NCI-H1417 (cell line): ENCODE data around the gene ZSCAN2.
"Not testable (repeated sequence)": the region's sequence is repeated elsewhere in the genome, so short reads cannot be mapped to it uniquely, and the experiment has no call there.

Source experiments
- DNase-seq, 3 experiments: peaks; one replicate each; lab custom pipeline; 2025; lab: John Stamatoyannopoulos, UW

ZSCAN2 gene

GRCh38 chr15:84600687-84601554 is at the start of gene ZSCAN2:
TSS of gene ZSCAN2 (plus strand) at chr15:84601009. CDS start at chr15:84603928, 2,919 bp downstream.
- DNase-seq: peak; percentile 87 to 98 (median 98)

DNA sequence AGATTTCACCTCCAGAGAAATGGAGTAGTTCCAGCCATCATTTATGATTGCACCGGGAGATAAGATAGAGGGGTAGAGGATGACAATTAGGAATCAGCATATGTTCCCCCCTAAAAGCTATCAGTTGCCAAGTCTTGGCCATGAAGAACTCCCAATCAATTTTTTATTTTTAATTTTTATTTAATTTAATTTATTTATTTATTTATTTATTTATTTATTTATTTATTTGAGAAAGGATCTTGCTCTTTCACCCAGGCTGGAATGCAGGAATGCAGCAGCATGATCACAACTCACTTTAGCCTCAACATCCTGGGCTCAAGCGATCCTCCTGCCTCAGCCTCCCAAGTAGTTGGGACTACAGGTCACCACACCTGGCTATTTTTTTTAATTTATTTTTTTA is 49.2 kb upstream of the ZSCAN2 start:
- DNase-seq: not testable (repeated sequence)

GRCh38 chr15:84552896-84553295 is 47.9 kb upstream of the ZSCAN2 start:
- DNase-seq: no peak

DNA sequence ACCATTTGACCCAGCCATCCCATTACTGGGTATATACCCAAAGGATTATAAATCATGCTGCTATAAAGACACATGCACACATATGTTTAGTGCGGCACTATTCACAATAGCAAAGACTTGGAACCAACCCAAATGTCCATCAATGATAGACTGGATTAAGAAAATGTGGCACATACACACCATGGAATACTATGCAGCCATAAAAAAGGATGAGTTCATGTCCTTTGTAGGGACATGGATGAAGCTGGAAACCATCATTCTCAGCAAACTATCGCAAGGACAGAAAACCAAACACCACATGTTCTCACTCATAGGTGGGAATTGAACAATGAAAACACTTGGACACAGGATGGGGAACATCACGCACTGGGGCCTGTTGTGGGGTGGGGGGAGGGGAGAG is 44.1 kb upstream of the ZSCAN2 start:
- DNase-seq: not testable (repeated sequence)

GRCh38 chr15:84568021-84568420 is 32.8 kb upstream of the ZSCAN2 start:
- not testable (repeated sequence) for DNase-seq

- DNase-seq: peak in 1 of 3 experiments; percentile 60
Measured at GRCh38 chr15:84570164-84570735, 30.6 kb upstream of the ZSCAN2 start.

GRCh38 chr15:84572231-84572630 is 28.6 kb upstream of the ZSCAN2 start:
- DNase-seq: no peak

DNA sequence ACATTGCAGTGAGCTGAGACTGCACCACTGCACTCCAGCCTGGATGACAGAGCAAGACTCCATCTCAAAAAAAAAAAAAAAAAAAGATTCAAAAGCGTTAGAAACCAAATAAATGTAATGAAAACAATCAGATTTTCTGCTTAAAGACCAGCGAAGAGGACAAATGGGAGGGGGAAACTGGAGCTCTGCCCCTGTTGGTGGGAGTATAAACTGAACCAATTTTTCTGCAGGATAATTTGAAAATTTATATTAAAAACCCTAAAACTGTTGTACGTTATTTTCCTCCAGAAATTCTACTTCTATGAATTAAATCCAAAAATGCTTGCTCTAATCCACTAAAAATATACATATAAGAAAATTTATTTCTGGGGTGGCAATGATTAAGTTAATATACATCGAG is 25.3 kb upstream of the ZSCAN2 start:
- DNase-seq: no peak

DNA sequence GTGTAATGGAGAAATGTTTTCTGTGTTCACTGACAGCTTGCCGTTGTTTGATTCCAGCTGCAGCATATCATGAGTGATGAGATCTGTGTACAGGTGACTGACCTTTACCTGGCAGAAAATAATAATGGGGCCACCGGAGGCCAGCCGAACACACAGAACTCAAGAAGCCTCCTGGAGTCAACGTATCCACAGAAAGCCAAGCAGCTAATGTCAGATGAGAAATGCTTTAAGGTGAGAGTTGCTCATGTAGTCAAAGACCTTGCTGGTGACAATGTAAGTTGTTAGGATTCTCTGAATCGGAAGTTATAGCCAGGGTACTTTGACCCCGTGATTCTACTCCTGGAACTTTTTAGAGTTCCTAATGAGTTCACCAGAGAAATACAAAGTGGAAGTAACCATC is 22.9 kb upstream of the ZSCAN2 start:
- peak in 1 of 3 experiments; percentile 18 for DNase-seq

GRCh38 chr15:84579261-84579721 is 21.5 kb upstream of the ZSCAN2 start:
- peak in 1 of 3 experiments; percentile 21 for DNase-seq

GRCh38 chr15:84581676-84582428 is 19.0 kb upstream of the ZSCAN2 start:
- DNase-seq: not testable (repeated sequence)

GRCh38 chr15:84582583-84583157 is 18.1 kb upstream of the ZSCAN2 start:
- DNase-seq: no peak

DNA sequence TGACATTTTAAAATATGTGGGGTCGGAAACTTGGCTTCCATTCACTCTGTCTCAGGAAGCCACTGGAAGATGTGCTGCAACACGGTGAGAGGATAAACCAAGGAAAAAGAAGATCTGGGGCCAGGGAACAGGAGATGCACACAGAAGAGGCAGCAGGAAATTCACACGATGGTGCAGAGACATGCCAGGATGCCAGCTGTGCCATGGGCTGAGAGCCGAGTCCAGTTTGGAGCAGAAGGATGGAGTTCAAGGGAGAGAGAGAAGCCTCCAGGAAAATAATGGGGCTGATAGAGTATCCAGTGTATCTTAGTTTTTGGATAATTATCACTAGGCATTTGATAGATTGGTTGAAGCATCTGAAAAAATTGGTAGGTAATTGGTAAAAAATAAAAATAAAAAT is 16.9 kb upstream of the ZSCAN2 start:
- DNase-seq: not testable (repeated sequence)

DNA sequence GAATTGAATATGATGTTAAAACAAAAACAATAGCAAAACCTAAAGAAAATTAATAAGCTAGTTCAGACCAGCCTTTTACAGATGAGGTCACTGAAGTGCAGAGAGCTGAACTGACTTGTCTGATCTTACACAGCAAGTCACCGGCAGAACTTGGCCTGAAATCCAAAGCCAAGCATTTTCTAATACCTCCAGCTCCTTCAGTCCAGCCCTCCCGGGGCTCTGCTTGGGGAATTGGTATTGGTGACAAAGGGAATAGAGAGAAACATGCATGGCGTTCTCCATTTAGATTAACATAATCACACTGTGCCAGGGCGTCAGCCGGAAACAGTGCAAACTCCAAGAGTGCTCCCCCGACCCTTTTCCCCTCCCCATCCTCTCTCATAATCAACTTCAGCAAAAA is 14.1 kb upstream of the ZSCAN2 start:
- DNase-seq: no peak

GRCh38 chr15:84588053-84588874 is 12.5 kb upstream of the ZSCAN2 start:
- DNase-seq: peak; percentile 75 to 94 (median 86)

DNA sequence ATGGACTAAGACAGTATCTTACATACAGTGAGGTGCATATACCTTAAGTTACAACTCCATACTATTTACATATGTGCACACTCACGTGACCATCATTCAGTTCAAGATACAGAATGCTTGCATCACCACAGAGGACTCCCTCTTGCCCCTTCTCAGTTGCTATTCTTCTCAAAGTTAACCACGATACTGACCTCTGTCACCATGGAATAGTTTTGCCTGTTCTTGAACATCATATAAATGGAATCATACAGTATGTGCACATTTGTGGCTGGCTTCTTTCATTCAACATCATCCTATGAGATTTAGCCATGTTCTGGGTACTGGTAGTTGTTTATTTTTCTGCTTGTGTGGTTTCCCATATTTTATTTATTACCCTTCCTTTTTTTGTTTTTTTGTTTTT is 10.4 kb upstream of the ZSCAN2 start:
- no peak for DNase-seq

DNA sequence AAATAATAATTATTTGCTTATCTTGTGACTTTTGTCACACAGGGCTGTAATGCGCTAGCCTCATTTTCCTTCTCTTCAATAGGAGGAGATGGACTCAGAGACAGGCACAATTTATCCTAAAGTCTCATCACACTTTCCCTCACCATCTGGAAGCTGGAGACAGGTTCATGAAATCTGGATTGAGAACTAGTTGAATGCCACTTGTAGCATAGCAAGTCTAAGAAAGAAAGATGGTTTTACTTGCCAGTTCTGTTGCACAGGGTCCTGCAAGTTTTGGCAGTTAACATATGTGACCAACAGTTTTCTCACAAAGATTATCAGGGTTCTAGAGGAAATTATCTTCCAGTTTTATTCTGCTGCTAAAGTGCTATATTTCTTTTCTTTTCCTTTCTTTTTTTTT is 9.0 kb upstream of the ZSCAN2 start:
- no peak for DNase-seq

GRCh38 chr15:84594617-84595290 is 6.1 kb upstream of the ZSCAN2 start:
- DNase-seq: no peak

DNA sequence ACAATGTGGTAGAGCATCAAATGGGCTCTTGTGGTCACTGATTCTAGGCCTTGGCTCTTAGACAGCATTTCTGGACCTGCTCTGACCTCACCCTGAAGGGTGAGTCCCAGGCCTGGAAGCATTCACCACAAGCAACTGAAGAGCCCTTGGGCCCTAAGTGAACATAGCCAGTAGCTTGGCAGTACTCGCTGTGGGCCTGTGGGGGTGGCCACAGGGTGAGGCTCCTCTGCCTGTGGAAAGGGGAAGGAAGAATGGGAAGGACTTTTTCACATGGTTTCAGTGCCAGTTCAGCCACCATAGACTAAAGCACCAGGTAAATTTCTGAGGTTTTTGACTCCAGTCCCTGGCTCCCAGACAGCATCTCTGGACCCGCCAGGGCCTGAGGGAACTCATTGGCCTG is 5.1 kb upstream of the ZSCAN2 start:
- no peak for DNase-seq

GRCh38 chr15:84597296-84597695 is 3.5 kb upstream of the ZSCAN2 start:
- no peak for DNase-seq

DNA sequence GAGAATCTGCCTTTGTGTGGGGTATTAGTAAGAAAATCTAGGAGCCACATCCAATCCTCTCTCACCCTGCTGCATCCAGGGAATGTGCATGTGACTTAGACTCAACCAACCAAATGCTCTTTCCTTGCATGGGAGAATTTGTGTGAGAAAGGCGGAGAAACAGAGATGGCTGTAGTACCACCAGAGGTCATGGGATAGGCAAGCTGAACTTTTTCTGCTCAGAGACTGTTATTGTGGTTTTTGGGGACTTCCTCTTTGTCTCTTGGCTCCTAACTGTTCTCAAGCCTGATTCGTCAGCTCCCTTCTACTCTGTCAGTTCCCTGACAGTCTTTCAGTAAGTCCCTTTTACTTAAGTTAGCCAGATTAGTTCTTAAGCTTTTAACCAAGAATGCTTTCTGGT is 2.6 kb upstream of the ZSCAN2 start:
- no peak for DNase-seq
